ENCODE data around the gene SYNM. TPM values are rescaled to one million over a fixed set of nuclear protein-coding genes. Genes with fewer than 3 reads are reported as not detected.
A peak's percentile ranks its signal among the peaks of the same experiment; 100 is the strongest.

The SYNM gene
- total RNA-seq, 1 experiment from 2014 or later, result 3.3 TPM

DNA sequence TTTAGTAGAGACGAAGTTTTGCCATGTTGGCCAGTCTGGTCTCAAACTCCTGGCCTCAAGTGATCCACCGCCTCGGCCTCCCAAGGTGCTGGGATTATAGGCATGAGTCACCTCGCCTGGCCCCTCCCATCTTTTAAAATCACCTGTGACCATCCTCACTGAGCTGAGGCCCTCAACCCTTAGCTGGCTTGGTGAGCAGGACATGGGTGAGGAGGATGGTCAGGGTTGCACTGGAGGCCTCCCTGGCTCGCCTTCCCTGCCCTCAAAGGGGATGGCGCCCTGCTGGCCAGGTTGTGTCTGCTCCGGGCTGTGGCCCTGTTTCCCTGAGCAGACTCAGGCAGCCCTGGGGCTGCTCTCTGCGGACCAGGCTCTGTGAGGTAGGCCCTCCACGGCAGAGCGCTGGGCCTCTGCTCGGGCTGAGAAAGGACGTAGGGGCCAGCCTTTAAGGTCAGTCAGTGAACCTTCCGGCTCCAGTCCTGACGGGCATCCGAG is 33.7 kb downstream of the SYNM start:
- H3K79me2 ChIP-seq (ENCODE audit: insufficient read depth, low read length), result no peaks in the 10 kb centered on the region
- intact Hi-C loops (cut with micrococcal nuclease), result no loop called here
- RAD21 ChIA-PET (ENCODE audit: low non-redundant PET in 1 of 2, low total read pairs in 2 of 2, uncharacterized antibody in 2 of 2, unreplicated experiment in 2 of 2), result no interaction called here
- H3K9ac ChIP-seq (ENCODE audit: low read length), result no peak overlapping the region
- H3K4me1 ChIP-seq (ENCODE audit: control insufficient read depth in 1 of 2, insufficient read depth in 2 of 2, low read length in 2 of 2), result peaks cover 0 to 3% of the 10 kb centered on the region in 2 experiments; a peak in 1 of 4 replicates
- ATAC-seq (peak; percentile 53; the same call in 1 of the 2 replicates), DNase-seq (ENCODE audit: low read depth, low spot score) (no peak)
- no peaks in the 10 kb centered on the region for H3K9me3 ChIP-seq (ENCODE audit: control insufficient read depth in 1 of 2, insufficient read depth in 1 of 2, low read depth in 1 of 2, low read length in 2 of 2)
- POLR2A ChIA-PET, result no interaction called here
- no peak overlapping the region for H3K4me2 ChIP-seq (ENCODE audit: low read length)
- H3K4me3 ChIP-seq (replicated peaks in 1 of 2; ENCODE audit: low read depth in 1 of 2, low read length in 2 of 2), result no peak overlapping the region
- no peak overlapping the region for H3K27ac ChIP-seq (ENCODE audit: low read depth, low read length)
- H3K9me2 ChIP-seq (ENCODE audit: insufficient read depth), result no peaks in the 10 kb centered on the region
- H2AFZ ChIP-seq (ENCODE audit: low read depth, low read length, poor library complexity, severe bottlenecking), result no peak overlapping the region
- TF ChIP-seq POLR2AphosphoS5 (IDR thresholded peaks at IDR 0.05; ENCODE audit: low read depth, low read length) (no peak), YY1 (IDR thresholded peaks at IDR 0.05; ENCODE audit: extremely low read depth, insufficient replicate concordance, low read depth, low read length) (no peak), EZH2phosphoT487 (IDR thresholded peaks at IDR 0.05; ENCODE audit: borderline replicate concordance) (no peak), JUND (IDR thresholded peaks at IDR 0.05) (no peak), SP1 (IDR thresholded peaks at IDR 0.05; ENCODE audit: low read depth) (no peak), EGR1 (IDR thresholded peaks at IDR 0.05; ENCODE audit: low read depth) (no peak), ZFX (IDR thresholded peaks at IDR 0.05) (no peak)
- TF ChIP-seq, protein P1, sequence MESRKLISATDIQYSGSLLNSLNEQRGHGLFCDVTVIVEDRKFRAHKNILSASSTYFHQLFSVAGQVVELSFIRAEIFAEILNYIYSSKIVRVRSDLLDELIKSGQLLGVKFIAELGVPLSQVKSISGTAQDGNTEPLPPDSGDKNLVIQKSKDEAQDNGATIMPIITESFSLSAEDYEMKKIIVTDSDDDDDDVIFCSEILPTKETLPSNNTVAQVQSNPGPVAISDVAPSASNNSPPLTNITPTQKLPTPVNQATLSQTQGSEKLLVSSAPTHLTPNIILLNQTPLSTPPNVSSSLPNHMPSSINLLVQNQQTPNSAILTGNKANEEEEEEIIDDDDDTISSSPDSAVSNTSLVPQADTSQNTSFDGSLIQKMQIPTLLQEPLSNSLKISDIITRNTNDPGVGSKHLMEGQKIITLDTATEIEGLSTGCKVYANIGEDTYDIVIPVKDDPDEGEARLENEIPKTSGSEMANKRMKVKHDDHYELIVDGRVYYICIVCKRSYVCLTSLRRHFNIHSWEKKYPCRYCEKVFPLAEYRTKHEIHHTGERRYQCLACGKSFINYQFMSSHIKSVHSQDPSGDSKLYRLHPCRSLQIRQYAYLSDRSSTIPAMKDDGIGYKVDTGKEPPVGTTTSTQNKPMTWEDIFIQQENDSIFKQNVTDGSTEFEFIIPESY (IDR thresholded peaks at IDR 0.05; ENCODE audit: extremely low read depth, insufficient replicate concordance, low read length), result no peak
- TF ChIP-seq, protein P2, sequence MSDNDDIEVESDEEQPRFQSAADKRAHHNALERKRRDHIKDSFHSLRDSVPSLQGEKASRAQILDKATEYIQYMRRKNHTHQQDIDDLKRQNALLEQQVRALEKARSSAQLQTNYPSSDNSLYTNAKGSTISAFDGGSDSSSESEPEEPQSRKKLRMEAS (IDR thresholded peaks at IDR 0.05), result no peak
- CTCF ChIA-PET, result no interaction called here
- no TSS peak for BruUV-seq (replicated peaks)
- H3K27me3 ChIP-seq (ENCODE audit: insufficient read depth, low read length), result no peaks in the 10 kb centered on the region
- no peaks in the 10 kb centered on the region for H4K20me1 ChIP-seq (ENCODE audit: insufficient read depth)
- no peaks in the 10 kb centered on the region for H3K36me3 ChIP-seq (ENCODE audit: control insufficient read depth in 1 of 2, insufficient read depth in 2 of 2, low read length in 2 of 2)

Measured in HCT116 (cell line).